SH-SY5Y (cell line): Measurements from ENCODE around the gene WWOX.
A peak's percentile ranks its signal among the peaks of the same experiment; 100 is the strongest.

Source experiments
- GATA2 ChIP-seq: IDR thresholded peaks from 2 replicates; pipeline ENCODE4 v1.6.1; 2011; ENCODE audit warnings: mild to moderate bottlenecking, low read depth, low read length
- GATA3 ChIP-seq: IDR thresholded peaks from 2 replicates; pipeline ENCODE4 v1.6.1; 2011; ENCODE audit warnings: low read depth, mild to moderate bottlenecking, low read length, moderate library complexity

WWOX gene

GRCh38 chr16:79013930-79014660 lies 914.6 kb downstream of the WWOX start:
- TF ChIP-seq GATA2 (no peak), GATA3 (no peak)

GRCh38 chr16:79018650-79019429 lies 919.4 kb downstream of the WWOX start:
- TF ChIP-seq GATA2 (no peak), GATA3 (no peak)

- no peak for TF ChIP-seq GATA2
- no peak for TF ChIP-seq GATA3
Measured at GRCh38 chr16:79019431-79019830, 920.0 kb downstream of the WWOX start.

- no peak for TF ChIP-seq GATA2
- TF ChIP-seq GATA3 = no peak
Measured at GRCh38 chr16:79021991-79022630, 922.7 kb downstream of the WWOX start.

GRCh38 chr16:79026117-79026516 lies 926.7 kb downstream of the WWOX start:
- TF ChIP-seq GATA3 = no peak
- 0 out of 2 replicates have a peak, but pooled peaks have one; percentile 10 for TF ChIP-seq GATA2

GRCh38 chr16:79036541-79036940 lies 937.1 kb downstream of the WWOX start:
- TF ChIP-seq GATA3 = no peak

GRCh38 chr16:79037521-79038373 lies 938.3 kb downstream of the WWOX start:
- TF ChIP-seq GATA3 (no peak), GATA2 (no peak)

GRCh38 chr16:79041206-79041605 lies 941.8 kb downstream of the WWOX start:
- TF ChIP-seq GATA3 (no peak), GATA2 (no peak)

- TF ChIP-seq GATA2 (no peak), GATA3 (no peak)
Measured at GRCh38 chr16:79042141-79042540, 942.7 kb downstream of the WWOX start.

- TF ChIP-seq GATA3 = no peak
- no peak for TF ChIP-seq GATA2
Measured at GRCh38 chr16:79042886-79043285, 943.4 kb downstream of the WWOX start.

GRCh38 chr16:79045191-79045590 lies 945.7 kb downstream of the WWOX start:
- no peak for TF ChIP-seq GATA3
- TF ChIP-seq GATA2 = no peak

- TF ChIP-seq GATA3 (no peak), GATA2 (no peak)
Measured at GRCh38 chr16:79047337-79047736, 947.9 kb downstream of the WWOX start.

GRCh38 chr16:79049040-79049439 lies 949.6 kb downstream of the WWOX start:
- TF ChIP-seq GATA3 = no peak
- no peak for TF ChIP-seq GATA2

GRCh38 chr16:79050063-79050462 lies 950.6 kb downstream of the WWOX start:
- no peak for TF ChIP-seq GATA2
- no peak for TF ChIP-seq GATA3

- TF ChIP-seq GATA3 = no peak
- no peak for TF ChIP-seq GATA2
Measured at GRCh38 chr16:79051313-79051712, 951.9 kb downstream of the WWOX start.
